ENCODE measurements around the gene WNT9A. TPM values are rescaled to one million over a fixed set of nuclear protein-coding genes. Genes with fewer than 3 reads are reported as not detected.

WNT9A gene
- polyA plus RNA-seq, 1 of the 3 experiments (the other 2 are of a cell fraction), result 0.31 TPM

GRCh38 chr1:227940791-227941241 is 6.9 kb downstream of the WNT9A start:
- Histone ChIP-seq H3K4me3 (ENCODE audit: low read depth in 2 of 2, low read length in 1 of 2) (no peak overlapping the region), H3K9me2 (no peaks in the 10 kb centered on the region), H3K9ac (no peak overlapping the region), H3K36me3 (replicated peaks in 1 of 2; ENCODE audit: control insufficient read depth in 1 of 2, insufficient read depth in 2 of 2, low read length in 1 of 2) (no peaks in the 10 kb centered on the region), H3K79me2 (ENCODE audit: insufficient read depth) (no peaks in the 10 kb centered on the region), H3K27ac (ENCODE audit: low read depth in 2 of 2, low read length in 1 of 2) (no peak overlapping the region), H3K9me3 (no peaks in the 10 kb centered on the region), H2AFZ (ENCODE audit: low read depth) (no peak overlapping the region), H3K27me3 (ENCODE audit: insufficient read depth) (no peaks in the 10 kb centered on the region), H3F3A (replicated peaks; ENCODE audit: insufficient read depth) (no peaks in the 10 kb centered on the region), H4K20me1 (ENCODE audit: insufficient read depth) (no peaks in the 10 kb centered on the region), H3K4me2 (no peak overlapping the region), H3K4me1 (ENCODE audit: control insufficient read depth in 1 of 2, insufficient read depth in 2 of 2, low read depth in 1 of 2, low read length in 1 of 2) (no peaks in the 10 kb centered on the region)
- TF ChIP-seq NRF1 (IDR thresholded peaks at IDR 0.05; ENCODE audit: low read depth, low read length) (no peak), RAD21 (IDR thresholded peaks at IDR 0.05; ENCODE audit: low read length) (no peak), ELF1 (IDR thresholded peaks at IDR 0.05) (no peak), GATA2 (CRISPR knock-in tag; IDR thresholded peaks at IDR 0.05) (no peak), RCOR1 (IDR thresholded peaks at IDR 0.05; ENCODE audit: low read length) (no peak), MAX (IDR thresholded peaks at IDR 0.05; ENCODE audit: low read depth) (no peak), YY1 (IDR thresholded peaks at IDR 0.05; ENCODE audit: low read depth) (no peak), TEAD4 (IDR thresholded peaks at IDR 0.05; ENCODE audit: borderline replicate concordance, insufficient read depth) (no peak), USF2 (IDR thresholded peaks at IDR 0.05; ENCODE audit: borderline replicate concordance, low read depth, low read length) (no peak), RFX5 (IDR thresholded peaks at IDR 0.05; ENCODE audit: low read length) (no peak), EZH2phosphoT487 (IDR thresholded peaks at IDR 0.05; ENCODE audit: borderline replicate concordance, low read depth) (no peak)
- DNase-seq, result no peak
- CTCF ChIA-PET, result no interaction called here
- POLR2A ChIA-PET, result no interaction called here
- 60% methylated on average over 3 of the region's 17 CpGs for WGBS (ENCODE audit: low lambda C conversion rate)

- Histone ChIP-seq H3K79me2 (ENCODE audit: insufficient read depth) (no peaks in the 10 kb centered on the region), H4K20me1 (ENCODE audit: insufficient read depth) (no peaks in the 10 kb centered on the region), H3K9me2 (no peaks in the 10 kb centered on the region), H3K9me3 (no peaks in the 10 kb centered on the region), H2AFZ (ENCODE audit: low read depth) (no peak overlapping the region), H3K27me3 (ENCODE audit: insufficient read depth) (no peaks in the 10 kb centered on the region), H3K4me2 (no peak overlapping the region), H3K4me3 (ENCODE audit: low read depth in 2 of 2, low read length in 1 of 2) (no peak overlapping the region), H3K4me1 (ENCODE audit: control insufficient read depth in 1 of 2, insufficient read depth in 2 of 2, low read depth in 1 of 2, low read length in 1 of 2) (no peaks in the 10 kb centered on the region), H3K36me3 (replicated peaks in 1 of 2; ENCODE audit: control insufficient read depth in 1 of 2, insufficient read depth in 2 of 2, low read length in 1 of 2) (no peaks in the 10 kb centered on the region), H3K9ac (no peak overlapping the region), H3F3A (replicated peaks; ENCODE audit: insufficient read depth) (peaks cover 3% of the 10 kb centered on the region), H3K27ac (ENCODE audit: low read depth in 2 of 2, low read length in 1 of 2) (no peak overlapping the region)
- ChIA-PET CTCF (interaction anchor here (0.6 to 1.5 kb wide), 3 partner anchors 8 to 178 kb away, joined by 4 to 6 read pairs (median 4); no protein-coding TSS in a partner anchor), POLR2A (no interaction called here)
- no peak for DNase-seq
- 47% methylated on average over 12 of the region's 20 CpGs for WGBS (ENCODE audit: low lambda C conversion rate)
- TF ChIP-seq CHD2 (IDR thresholded peaks at IDR 0.05; ENCODE audit: low read length, partially characterized antibody) (no peak), USF1 (IDR thresholded peaks at IDR 0.05; ENCODE audit: borderline replicate concordance, low read depth) (no peak), RFX5 (IDR thresholded peaks at IDR 0.05; ENCODE audit: low read length) (no peak), MEF2A (IDR thresholded peaks at IDR 0.05; ENCODE audit: borderline replicate concordance, low read depth) (no peak), TAF1 (IDR thresholded peaks at IDR 0.05; ENCODE audit: borderline replicate concordance, low read depth, low read length) (no peak), SIN3A (IDR thresholded peaks at IDR 0.05; ENCODE audit: borderline replicate concordance, low read depth, low read length) (no peak), YY1 (IDR thresholded peaks at IDR 0.05; ENCODE audit: low read depth) (no peak), TCF12 (IDR thresholded peaks at IDR 0.05) (no peak)
Observed at GRCh38 chr1:227939791-227940771, 7.7 kb downstream of the WNT9A start.

Measured in SK-N-SH (cell line).